Motor neuron (in vitro differentiated cells): ENCODE results near the gene LIF. TPM values are rescaled to one million over a fixed set of nuclear protein-coding genes. Genes with fewer than 3 reads are reported as not detected.

ENCODE experiments used
- ATAC-seq, 8 experiments: fragments of 200-7000 bp; cut with Tn5 transposase; replicated peaks in 6 of 8; 2 replicates each; pipeline ENCODE4 v1.8.0; 2021; ENCODE audit warnings: mild to moderate bottlenecking in 8 of 8, moderate library complexity in 8 of 8
- H3K27ac ChIP-seq, 2 donors: fragments of 250-450 bp; sonication (Bioruptor Pico); 2 replicates each; pipeline ENCODE4 v1.9.0; 2021; ENCODE audit warnings: antibody characterized with exemption in 2 of 2, mild to moderate bottlenecking in 2 of 2, moderate library complexity in 1 of 2
- H3K4me1 ChIP-seq, 2 donors: fragments of 250-450 bp; sonication (Bioruptor Pico); replicated peaks in 1 of 2; 2 replicates each; pipeline ENCODE4 v1.6.1; 2021; ENCODE audit warnings: antibody characterized with exemption in 2 of 2, mild to moderate bottlenecking in 2 of 2, moderate library complexity in 1 of 2
- H3K4me3 ChIP-seq, 5 donors: fragments of 250-450 bp; sonication (Bioruptor Pico); 2 replicates each; pipeline ENCODE4 v1.9.0; 2021; ENCODE audit warnings: antibody characterized with exemption in 5 of 5, mild to moderate bottlenecking in 5 of 5, moderate library complexity in 4 of 5
- WGBS, 10 experiments: fragments of 450-650 bp; shearing (Covaris generic); methylation state at CpG; one replicate each; pipeline ENCODE4 v1.0.0; 2022; 5-methylcytosine and 5-hydroxymethylcytosine counted together
- in situ Hi-C, 9 experiments: fragments of 400-800 bp; cut with MboI; loops; one replicate each; pipeline ENCODE4 v1.15.0; 2021; ENCODE audit warnings: low sequenced_read_pairs in 9 of 9, low pct_unique_long_range_greater_than_20kb in 2 of 9; ENCODE audit not compliant: unreplicated experiment in 9 of 9
- total RNA-seq, 8 experiments: library from RNA; unstranded; fragments of 300-600 nt; gene quantifications; 2 replicates each; pipeline versions ENCODE4 v1.2.3 to v1.2.4, GENCODE V29; 2022

LIF gene
- total RNA-seq, 8 experiments from 2014 or later = 0.81 to 14.8 (median 4.3) TPM

DNA sequence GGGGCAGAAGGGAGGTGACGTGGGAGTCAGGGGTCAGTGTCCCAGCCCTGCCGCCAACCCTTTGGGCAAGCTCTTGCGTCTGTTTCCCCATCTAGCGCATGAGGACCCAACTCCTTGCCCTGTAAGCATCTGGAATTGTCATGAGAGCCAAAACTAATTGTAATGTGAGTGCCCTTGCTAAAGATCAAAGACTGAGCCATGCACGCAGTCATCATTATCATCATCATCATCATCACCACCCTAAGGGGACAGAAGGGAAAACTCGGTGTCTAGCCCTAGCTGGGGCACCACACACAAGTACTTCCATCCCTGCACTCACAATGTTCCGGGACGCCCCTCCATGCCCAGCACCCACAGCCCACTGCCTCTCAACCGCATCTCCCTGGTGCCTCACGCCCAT lies 2.5 kb downstream of the LIF start:
- WGBS, 10 experiments = 80 to 93% methylated on average over 3 of the region's 10 CpGs; no CpG with 5 or more reads in 8 of the 10 experiments
- Histone ChIP-seq H3K27ac (no peak overlapping the region), H3K4me1 (peaks cover 25 to 31% of the 10 kb centered on the region in 2 donors), H3K4me3 (no peak overlapping the region)
- ATAC-seq = no peak
- in situ Hi-C loops = loop anchor here in 1 of 9 experiments (25.0 kb wide), 1 partner anchor 132 kb away; no protein-coding TSS in a partner anchor

GRCh38 chr22:30243661-30244060 lies 2.9 kb downstream of the LIF start:
- WGBS, 10 experiments = 82 to 100% (median 96%) methylated on average over 2 to 15 of the region's 22 CpGs; no CpG with 5 or more reads in 5 of the 10 experiments
- Histone ChIP-seq H3K4me3 (no peak overlapping the region), H3K27ac (no peak overlapping the region), H3K4me1 (peaks cover 25 to 31% of the 10 kb centered on the region in 2 donors)
- in situ Hi-C loops = loop anchor here in 1 of 9 experiments (25.0 kb wide), 1 partner anchor 131 kb away; no protein-coding TSS in a partner anchor
- ATAC-seq = no peak

GRCh38 chr22:30241576-30242371 lies 4.8 kb downstream of the LIF start:
- ATAC-seq = no peak
- 72 to 95% (median 80%) methylated on average over 1 to 4 of the region's 15 CpGs; no CpG with 5 or more reads in 4 of the 10 experiments for WGBS, 10 experiments
- peaks cover 23 to 32% of the 10 kb centered on the region in 2 donors for H3K4me1 ChIP-seq

DNA sequence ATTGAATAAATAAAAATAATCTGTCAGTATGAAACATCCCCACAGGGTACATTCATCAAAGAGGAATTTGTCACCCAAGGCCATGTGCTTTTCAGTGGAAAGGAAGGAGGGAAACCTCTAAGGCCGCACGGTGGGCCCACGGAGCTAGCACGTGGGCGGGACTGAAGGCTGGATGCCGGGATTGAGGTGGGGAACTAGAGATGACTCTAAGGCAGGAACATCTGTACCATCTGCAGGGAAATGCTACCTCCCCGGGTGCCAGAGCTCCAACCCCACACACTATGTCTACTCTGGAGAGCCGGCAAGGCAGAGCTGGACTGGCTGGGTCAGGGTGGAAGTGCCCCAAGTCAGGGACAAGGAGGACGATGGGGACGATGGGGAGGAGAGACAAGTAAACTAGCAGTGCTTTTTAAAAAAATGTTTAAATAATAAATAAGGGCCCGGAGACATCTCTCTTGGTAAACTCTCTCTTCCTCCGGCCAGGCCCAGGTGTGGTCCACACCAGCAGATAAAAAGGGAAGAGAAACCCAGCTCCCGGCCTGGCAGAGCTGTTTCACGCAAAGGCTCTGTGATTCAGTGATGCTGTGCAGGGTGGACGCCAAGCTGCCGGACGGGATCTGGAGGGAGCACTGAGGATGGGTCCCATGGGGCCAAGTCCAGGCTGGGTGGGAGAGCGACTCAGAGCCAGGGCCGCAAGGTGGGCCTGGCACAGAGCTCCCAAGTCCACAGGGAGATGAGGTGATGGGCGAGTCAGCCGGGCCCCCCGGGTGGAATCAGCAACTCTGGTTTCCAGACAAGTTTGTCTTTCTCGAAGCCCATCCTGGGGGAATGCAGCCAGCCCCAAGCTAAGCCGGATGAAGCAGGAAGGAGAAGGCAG lies 5.8 kb downstream of the LIF start:
- in situ Hi-C loops = loop anchor here in 1 of 9 experiments (25.0 kb wide), 1 partner anchor 128 kb away; no protein-coding TSS in a partner anchor
- peaks cover 23 to 28% of the 10 kb centered on the region in 2 donors for H3K4me1 ChIP-seq
- 66 to 100% (median 89%) methylated on average over 1 to 20 of the region's 24 CpGs; no CpG with 5 or more reads in 2 of the 10 experiments for WGBS, 10 experiments
- no peak overlapping the region for H3K4me3 ChIP-seq
- H3K27ac ChIP-seq = no peak overlapping the region
- no peak for ATAC-seq

More at GRCh38 chr22:30241576-30242371, 4.8 kb downstream of the LIF start:
- in situ Hi-C loops = loop anchor here in 1 of 9 experiments (25.0 kb wide), 1 partner anchor 129 kb away; no protein-coding TSS in a partner anchor
- no peak overlapping the region for H3K4me3 ChIP-seq
- H3K27ac ChIP-seq = no peak overlapping the region

DNA sequence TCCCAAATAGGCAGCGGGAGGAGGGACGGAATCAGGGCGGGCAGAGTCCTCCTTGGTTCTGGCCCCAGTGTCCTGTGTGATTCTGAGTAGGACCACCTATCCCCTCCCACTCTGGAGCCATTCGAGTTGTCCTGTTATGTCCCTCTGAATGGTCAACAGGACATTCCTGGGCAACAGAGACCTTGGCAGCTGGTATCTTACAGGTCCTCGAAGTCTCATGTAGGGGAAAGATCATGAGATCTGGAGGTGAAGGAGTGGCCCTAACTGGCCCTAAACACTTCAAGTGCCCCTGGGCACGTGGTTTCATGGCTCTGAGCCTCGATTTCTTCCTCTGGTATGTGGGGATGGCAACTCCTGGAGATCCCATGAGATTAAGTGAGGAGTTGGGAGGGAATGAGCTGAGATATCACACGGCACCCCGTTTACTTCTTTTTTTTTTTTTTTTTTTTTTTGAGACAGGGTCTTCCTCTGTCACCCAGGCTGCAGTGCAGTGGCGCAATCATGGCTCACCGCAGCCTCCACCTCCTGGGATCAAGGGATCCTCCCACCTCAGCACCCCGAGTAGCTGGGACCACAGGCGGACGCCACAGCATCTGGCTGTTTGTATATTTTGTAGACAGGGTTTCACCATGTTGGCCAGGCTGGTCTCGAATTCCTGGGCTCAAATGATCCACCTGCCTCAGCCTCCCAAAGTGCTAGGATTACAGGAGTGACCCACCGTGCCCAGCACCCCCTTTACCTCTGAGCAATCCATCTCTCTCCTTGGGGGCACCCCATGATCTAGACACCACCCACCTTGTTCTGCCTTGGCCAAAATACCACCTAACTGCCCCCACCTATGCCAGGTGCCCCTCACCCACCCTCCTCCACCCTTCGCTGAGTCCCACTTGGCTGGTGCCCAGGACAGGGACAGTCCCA lies 6.8 kb downstream of the LIF start:
- 74 to 100% (median 89%) methylated on average over 2 to 6 of the region's 17 CpGs; no CpG with 5 or more reads in 5 of the 10 experiments for WGBS, 10 experiments
- H3K4me3 ChIP-seq = no peak overlapping the region
- no peak for ATAC-seq
- H3K27ac ChIP-seq = no peak overlapping the region
- in situ Hi-C loops = loop anchor here in 1 of 9 experiments (25.0 kb wide), 1 partner anchor 127 kb away; no protein-coding TSS in a partner anchor
- peaks cover 25 to 30% of the 10 kb centered on the region in 2 donors for H3K4me1 ChIP-seq

- Histone ChIP-seq H3K4me1 (peaks cover 26 to 30% of the 10 kb centered on the region in 2 donors), H3K27ac (peak overlapping the region in 1 of 2 donors; percentile 3), H3K4me3 (no peak overlapping the region)
- 33 to 82% (median 50%) methylated on average over 2 to 15 of the region's 27 CpGs; no CpG with 5 or more reads in 3 of the 10 experiments for WGBS, 10 experiments
- ATAC-seq = peak; percentile 62 to 86 (median 78)
- in situ Hi-C loops = loop anchor here in 1 of 9 experiments (25.0 kb wide), 1 partner anchor 127 kb away; no protein-coding TSS in a partner anchor
Observed at GRCh38 chr22:30238661-30239487, 7.7 kb downstream of the LIF start.

DNA sequence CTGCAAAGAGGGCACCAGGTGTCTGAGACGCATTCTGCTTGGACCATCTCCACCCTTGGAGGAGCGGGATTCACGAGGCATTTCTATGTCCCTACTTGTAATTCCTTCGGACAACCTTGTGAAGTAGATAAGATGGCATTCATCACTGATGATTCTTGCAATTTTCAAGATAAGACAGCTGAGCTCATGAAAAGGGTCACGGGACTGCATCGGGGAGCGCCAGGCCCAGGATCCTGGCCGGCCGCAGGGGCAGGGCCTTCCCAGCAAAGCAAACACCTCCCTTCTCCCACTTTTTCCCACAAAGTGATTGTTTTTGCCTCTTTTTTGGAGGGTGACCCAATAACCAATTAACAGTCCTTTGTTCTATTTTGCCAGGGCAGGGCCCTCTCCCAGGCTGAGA lies 8.4 kb downstream of the LIF start:
- no peak overlapping the region for H3K27ac ChIP-seq
- no peak overlapping the region for H3K4me3 ChIP-seq
- peaks cover 29 to 32% of the 10 kb centered on the region in 2 donors for H3K4me1 ChIP-seq
- 100% methylated on average over 2 to 6 of the region's 9 CpGs; no CpG with 5 or more reads in 6 of the 10 experiments for WGBS, 10 experiments
- no peak for ATAC-seq
- in situ Hi-C loops = loop anchor here in 1 of 9 experiments (25.0 kb wide), 1 partner anchor 126 kb away; no protein-coding TSS in a partner anchor

GRCh38 chr22:30236875-30237274 lies 9.7 kb downstream of the LIF start:
- H3K4me3 ChIP-seq = no peak overlapping the region
- no peak for ATAC-seq
- H3K4me1 ChIP-seq = peaks cover 40% of the 10 kb centered on the region in 2 donors
- in situ Hi-C loops = loop anchor here in 1 of 9 experiments (25.0 kb wide), 1 partner anchor 125 kb away; no protein-coding TSS in a partner anchor
- WGBS, 10 experiments = 85 to 100% (median 93%) methylated on average over 1 to 3 of the region's 5 CpGs; no CpG with 5 or more reads in 1 of the 10 experiments
- H3K27ac ChIP-seq = no peak overlapping the region

DNA sequence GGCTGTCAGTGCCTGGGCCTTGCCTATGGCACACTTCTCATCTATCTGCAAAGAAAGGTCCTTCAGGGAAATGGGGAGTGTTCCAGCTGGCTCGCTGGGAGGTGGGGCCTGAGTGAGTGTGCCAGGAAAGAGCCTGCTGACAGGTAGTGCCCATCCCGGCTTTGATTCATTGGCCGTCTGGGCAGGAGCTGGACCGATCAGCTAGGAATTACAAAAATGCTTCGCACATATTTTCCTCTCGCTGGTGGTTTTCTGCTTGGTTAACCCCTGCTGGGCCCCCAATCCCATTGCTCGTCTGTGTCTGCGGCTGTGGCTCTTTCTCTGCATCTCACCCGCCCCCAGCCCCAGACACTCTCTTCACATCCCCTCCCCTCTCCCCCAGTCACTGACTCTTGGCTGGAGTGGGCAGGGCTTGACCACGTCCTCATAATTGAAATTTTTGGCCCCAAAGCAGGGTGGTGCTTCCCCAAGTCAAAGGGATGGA lies 10.8 kb downstream of the LIF start:
- in situ Hi-C loops = loop anchor here in 1 of 9 experiments (25.0 kb wide), 1 partner anchor 123 kb away; no protein-coding TSS in a partner anchor
- 60 to 100% (median 82%) methylated on average over 1 to 5 of the region's 10 CpGs; no CpG with 5 or more reads in 6 of the 10 experiments for WGBS, 10 experiments
- H3K4me3 ChIP-seq = no peak overlapping the region
- ATAC-seq = peak in 6 of 8 experiments; percentile 18 to 49 (median 26)
- peaks cover 40% of the 10 kb centered on the region in 2 donors for H3K4me1 ChIP-seq
- H3K27ac ChIP-seq = no peak overlapping the region

GRCh38 chr22:30234786-30235470 lies 11.6 kb downstream of the LIF start:
- 4 to 86% (median 64%) methylated on average over 2 to 5 of the region's 7 CpGs; no CpG with 5 or more reads in 2 of the 10 experiments for WGBS, 10 experiments
- Histone ChIP-seq H3K4me3 (no peak overlapping the region), H3K27ac (no peak overlapping the region), H3K4me1 (peaks cover 40% of the 10 kb centered on the region in 2 donors)
- in situ Hi-C loops = loop anchor here in 1 of 9 experiments (25.0 kb wide), 1 partner anchor 123 kb away; no protein-coding TSS in a partner anchor
- ATAC-seq = peak in 5 of 8 experiments; percentile 10 to 84 (median 65)
